PFSK-1 (cell line): ENCODE measurements around the gene USP20.

Source experiments
- FOXP2 ChIP-seq: optimal IDR thresholded peaks from 2 replicates; pipeline ENCODE3; 2011; ENCODE audit warnings: borderline replicate concordance, control low read depth, inconsistent platforms; ENCODE audit not compliant: insufficient read depth; ENCODE audit errors: extremely low read length, extremely low read depth
- POLR2AphosphoS5 ChIP-seq: IDR thresholded peaks from 2 replicates; pipeline ENCODE4 v1.6.1; 2012; ENCODE audit warnings: low read depth, mild to moderate bottlenecking, control low read depth, low read length, moderate library complexity
- REST ChIP-seq, 2 experiments: IDR thresholded peaks; 2 replicates each; pipeline versions ENCODE4 v1.6.1 to v1.8.0; 2011 to 2012; ENCODE audit warnings: low read depth in 2 of 2, low read length in 2 of 2, control low read depth in 1 of 2, inconsistent platforms in 1 of 2, mild to moderate bottlenecking in 1 of 2, moderate library complexity in 1 of 2; ENCODE audit not compliant: insufficient read depth in 1 of 2
- SIN3A ChIP-seq: IDR thresholded peaks from 2 replicates; pipeline ENCODE4 v1.6.1; 2012; ENCODE audit warnings: mild to moderate bottlenecking, low read length, moderate library complexity, borderline replicate concordance; ENCODE audit not compliant: insufficient read depth
- TAF1 ChIP-seq: IDR thresholded peaks from 2 replicates; pipeline ENCODE4 v1.6.1; 2012; ENCODE audit warnings: low read length, control low read depth, borderline replicate concordance; ENCODE audit not compliant: insufficient read depth

The USP20 gene

GRCh38 chr9:129816501-129817435 lies 18.5 kb upstream of the USP20 start:
- TF ChIP-seq SIN3A = no peak
- no peak for TF ChIP-seq FOXP2
- no peak for TF ChIP-seq POLR2AphosphoS5
- no peak for TF ChIP-seq TAF1
- TF ChIP-seq REST (IDR thresholded peaks at IDR 0.05; ENCODE audit: insufficient read depth in 1 of 2, low read depth in 2 of 2, low read length in 2 of 2) = no peak

GRCh38 chr9:129822898-129823541 lies 12.2 kb upstream of the USP20 start:
- TF ChIP-seq POLR2AphosphoS5 (0 out of 2 replicates have a peak, but pooled peaks have one; percentile 35), FOXP2 (no peak)

GRCh38 chr9:129823542-129823934 lies 11.7 kb upstream of the USP20 start:
- no peak for TF ChIP-seq SIN3A
- TF ChIP-seq REST (IDR thresholded peaks at IDR 0.05; ENCODE audit: insufficient read depth in 1 of 2, low read depth in 2 of 2, low read length in 2 of 2) = no peak
- TF ChIP-seq TAF1 = no peak
- no peak for TF ChIP-seq POLR2AphosphoS5
- TF ChIP-seq FOXP2 = no peak

GRCh38 chr9:129823935-129824601 lies 11.2 kb upstream of the USP20 start, which contains the start of gene TOR1A:
TSS of gene TOR1A (minus strand) at chr9:129824136. CDS start at chr9:129824085, 51 bp downstream.
- TF ChIP-seq SIN3A = peak; percentile 99
- peak; percentile 77 for TF ChIP-seq POLR2AphosphoS5
- peak; percentile 14 for TF ChIP-seq FOXP2
- 0 out of 4 replicates have a peak, but pooled peaks of 1 of the 2 experiments have one; percentile 21 for TF ChIP-seq REST (IDR thresholded peaks at IDR 0.05; ENCODE audit: insufficient read depth in 1 of 2, low read depth in 2 of 2, low read length in 2 of 2)
- TF ChIP-seq TAF1 = peak; percentile 93

- TF ChIP-seq FOXP2 (no peak), POLR2AphosphoS5 (no peak), TAF1 (no peak), REST (IDR thresholded peaks at IDR 0.05; ENCODE audit: insufficient read depth in 1 of 2, low read depth in 2 of 2, low read length in 2 of 2) (no peak), SIN3A (no peak)
Observed at GRCh38 chr9:129826344-129826743, 8.9 kb upstream of the USP20 start.
